Lung (tissue), 12 donors: ENCODE measurements around the gene BPNT1. TPM values are rescaled to one million over a fixed set of nuclear protein-coding genes. Genes with fewer than 3 reads are reported as not detected.
"Not testable (repeated sequence)": the region's sequence is repeated elsewhere in the genome, so short reads cannot be mapped to it uniquely, and the experiment has no call there.

ENCODE experiments used
- ATAC-seq: fragments of 200-7000 bp; cut with Tn5 transposase; one replicate; pipeline ENCODE4 v1.9.1; 2020; ENCODE audit warnings: moderate number of reproducible peaks; ENCODE audit not compliant: insufficient read depth, low FRiP score
- DNase-seq, 3 donors: peaks; one replicate each; pipeline ENCODE4 v3.0.0-alpha.2; 2013 to 2017
- H3K27ac ChIP-seq, 2 donors: one replicate each; pipeline ENCODE4 v1.5.1; 2013; ENCODE audit warnings: mild to moderate bottlenecking in 2 of 2, moderate library complexity in 2 of 2, control low read depth in 1 of 2, inconsistent platforms in 1 of 2, low read depth in 1 of 2, low read length in 1 of 2
- H3K27me3 ChIP-seq, 3 donors: one replicate each; pipeline ENCODE4 v1.5.1; 2013; ENCODE audit warnings: low read length in 2 of 3; ENCODE audit not compliant: control insufficient read depth in 3 of 3, insufficient read depth in 3 of 3
- H3K36me3 ChIP-seq, 4 donors: one replicate each; pipeline ENCODE4 v1.5.1; 2013; ENCODE audit warnings: low read length in 4 of 4, mild to moderate bottlenecking in 1 of 4, moderate library complexity in 1 of 4; ENCODE audit not compliant: control insufficient read depth in 4 of 4, insufficient read depth in 4 of 4
- H3K4me1 ChIP-seq, 5 donors: one replicate each; pipeline ENCODE4 v1.5.1; 2013; ENCODE audit warnings: low read length in 5 of 5, mild to moderate bottlenecking in 2 of 5, moderate library complexity in 1 of 5; ENCODE audit not compliant: control insufficient read depth in 5 of 5, insufficient read depth in 5 of 5
- H3K4me3 ChIP-seq: one replicate; pipeline ENCODE4 v1.5.1; 2013; ENCODE audit warnings: mild to moderate bottlenecking, control low read depth, moderate library complexity
- H3K9ac ChIP-seq, 2 donors: one replicate each; pipeline ENCODE4 v1.5.1; 2013; ENCODE audit warnings: low read length in 2 of 2, control low read depth in 1 of 2; ENCODE audit not compliant: insufficient read depth in 1 of 2
- H3K9me3 ChIP-seq, 4 donors: one replicate each; pipeline ENCODE4 v1.5.1; 2013; ENCODE audit warnings: low read length in 3 of 4, mild to moderate bottlenecking in 1 of 4, moderate library complexity in 1 of 4; ENCODE audit not compliant: control insufficient read depth in 4 of 4, insufficient read depth in 3 of 4
- WGBS, 2 donors: extraction: QIAGEN DNeasy Blood & Tissue Kit; methylation state at CpG; one replicate each; pipeline ENCODE4 v1.1.7; 2013; 5-methylcytosine and 5-hydroxymethylcytosine counted together
- polyA plus RNA-seq, 2 donors: library from polyadenylated mRNA; stranded (reverse); fragments of 200-250 nt; gene quantifications; one replicate each; pipeline ENCODE4 v1.2.1, GENCODE V29; 2013
- total RNA-seq, 2 donors: library from RNA; depleted of rRNA in 1 of 2; stranded (reverse); fragments of >200 nt in 1 of 2; gene quantifications; one replicate each; pipeline ENCODE4 v1.2.1, GENCODE V29; 2014 to 2021
- TF ChIP-seq, protein P1 (sequence below): IDR thresholded peaks from 2 replicates; pipeline ENCODE4 v1.5.1; 2012; ENCODE audit warnings: mild to moderate bottlenecking; ENCODE audit errors: control extremely low read depth, extremely low read depth
- donor health status: control.
- donor health status: control.
- donor health status: Bipolar disorder and iron deficiency.
- donor health status: healthy.
- donor health status: DM: yes; HTN: yes; CAD: no.

The BPNT1 gene
- total and polyA plus RNA-seq, 4 donors, result 15.9 to 28.1 (median 22.0) TPM

DNA sequence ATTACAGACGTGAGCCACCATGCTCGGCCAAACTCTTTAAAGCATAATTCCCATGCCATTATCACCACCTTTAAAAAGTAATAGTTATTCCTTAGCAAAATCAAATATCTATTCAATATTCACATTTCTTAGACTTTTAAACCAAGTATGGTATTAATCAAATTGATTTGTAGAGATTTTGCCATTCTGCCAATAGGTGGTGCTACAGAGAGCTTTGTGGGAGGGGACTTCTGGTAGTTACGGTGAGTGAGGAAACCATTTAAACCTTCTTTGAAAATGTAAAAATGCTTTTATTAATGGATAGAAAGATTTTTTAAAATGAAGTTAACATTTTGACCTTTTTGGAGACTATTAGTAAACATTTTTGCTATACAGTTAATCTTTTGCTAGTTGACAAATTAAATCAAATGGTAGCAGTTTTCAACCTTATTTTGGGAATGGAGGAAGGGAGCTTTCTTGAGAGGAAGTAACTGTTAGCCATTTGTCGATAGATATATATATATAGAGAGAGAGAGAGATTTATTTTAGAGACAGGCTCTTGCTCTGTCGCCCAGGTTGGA is 23.6 kb upstream of the BPNT1 start:
- H3K36me3 ChIP-seq, result peaks cover 0 to 37% (median 27%) of the 10 kb centered on the region in 4 donors

DNA sequence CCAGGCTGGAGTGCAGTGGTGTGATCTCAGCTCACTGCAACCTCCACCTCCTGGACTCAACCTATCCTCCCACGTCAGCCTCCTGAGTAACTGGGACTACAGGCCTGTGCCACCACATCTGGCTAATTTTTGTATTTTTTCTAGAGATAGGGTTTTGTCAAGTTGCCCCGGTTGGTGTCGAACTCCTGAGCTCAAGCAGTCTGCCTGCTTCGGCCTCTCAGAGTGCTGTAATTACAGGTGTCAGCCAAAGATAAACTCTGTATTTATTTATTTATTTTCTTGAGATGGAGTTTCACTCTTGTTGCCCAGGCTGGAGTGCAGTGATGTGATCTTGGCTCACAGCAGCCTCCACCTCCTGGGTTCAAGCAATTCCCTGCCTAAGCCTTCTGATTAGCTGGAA is 23.0 kb upstream of the BPNT1 start:
- peaks cover 0 to 37% (median 29%) of the 10 kb centered on the region in 4 donors for H3K36me3 ChIP-seq
- not testable (repeated sequence) for ATAC-seq

More for the DNA sequence above, 23.6 kb upstream of the BPNT1 start:
- DNase-seq (no peak), ATAC-seq (no peak)
- WGBS, 2 donors, result 63 to 70% methylated on average over 5 of the region's 5 CpGs
- no peak overlapping the region for H3K27ac ChIP-seq
- H3K4me3 ChIP-seq, result no peak overlapping the region
- H3K9ac ChIP-seq, result no peak overlapping the region
- no peaks in the 10 kb centered on the region for H3K27me3 ChIP-seq
- TF ChIP-seq, protein P1, sequence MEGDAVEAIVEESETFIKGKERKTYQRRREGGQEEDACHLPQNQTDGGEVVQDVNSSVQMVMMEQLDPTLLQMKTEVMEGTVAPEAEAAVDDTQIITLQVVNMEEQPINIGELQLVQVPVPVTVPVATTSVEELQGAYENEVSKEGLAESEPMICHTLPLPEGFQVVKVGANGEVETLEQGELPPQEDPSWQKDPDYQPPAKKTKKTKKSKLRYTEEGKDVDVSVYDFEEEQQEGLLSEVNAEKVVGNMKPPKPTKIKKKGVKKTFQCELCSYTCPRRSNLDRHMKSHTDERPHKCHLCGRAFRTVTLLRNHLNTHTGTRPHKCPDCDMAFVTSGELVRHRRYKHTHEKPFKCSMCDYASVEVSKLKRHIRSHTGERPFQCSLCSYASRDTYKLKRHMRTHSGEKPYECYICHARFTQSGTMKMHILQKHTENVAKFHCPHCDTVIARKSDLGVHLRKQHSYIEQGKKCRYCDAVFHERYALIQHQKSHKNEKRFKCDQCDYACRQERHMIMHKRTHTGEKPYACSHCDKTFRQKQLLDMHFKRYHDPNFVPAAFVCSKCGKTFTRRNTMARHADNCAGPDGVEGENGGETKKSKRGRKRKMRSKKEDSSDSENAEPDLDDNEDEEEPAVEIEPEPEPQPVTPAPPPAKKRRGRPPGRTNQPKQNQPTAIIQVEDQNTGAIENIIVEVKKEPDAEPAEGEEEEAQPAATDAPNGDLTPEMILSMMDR, result peak; percentile 1
- no peaks in the 10 kb centered on the region for H3K9me3 ChIP-seq
- no peaks in the 10 kb centered on the region for H3K4me1 ChIP-seq

DNA sequence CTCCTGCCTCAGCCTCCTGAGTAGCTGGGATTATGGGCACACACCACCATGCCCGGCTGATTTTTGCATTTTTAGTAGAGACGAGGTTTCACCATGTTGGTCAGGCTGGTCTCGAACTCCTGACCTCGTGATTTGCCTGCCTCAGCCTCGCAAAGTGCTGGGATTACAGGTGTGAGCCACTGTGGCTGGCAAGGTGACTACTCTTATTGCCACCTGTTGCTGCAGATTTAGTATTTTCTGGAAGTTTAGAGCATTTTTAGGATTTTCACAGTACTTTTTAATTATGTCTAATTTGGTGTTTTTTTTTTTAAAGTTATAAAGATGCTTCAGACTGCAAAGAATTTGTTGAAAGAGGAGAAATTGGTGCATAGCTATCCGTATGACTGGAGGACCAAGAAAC is 20.9 kb upstream of the BPNT1 start:
- not testable (repeated sequence) for ATAC-seq, H3K27me3 ChIP-seq, H3K9ac ChIP-seq, H3K27ac ChIP-seq, DNase-seq, H3K4me3 ChIP-seq, H3K4me1 ChIP-seq, H3K9me3 ChIP-seq
- WGBS, 2 donors, result 93 to 96% methylated on average over 6 of the region's 6 CpGs
- H3K36me3 ChIP-seq, result peaks cover 9 to 42% (median 31%) of the 10 kb centered on the region in 4 donors

More for the DNA sequence above, 23.0 kb upstream of the BPNT1 start:
- H3K4me1 ChIP-seq, H3K27ac ChIP-seq, H3K9ac ChIP-seq, DNase-seq, H3K9me3 ChIP-seq, H3K4me3 ChIP-seq, H3K27me3 ChIP-seq: not testable (repeated sequence)
- 95 to 97% methylated on average over 4 of the region's 4 CpGs for WGBS, 2 donors

DNA sequence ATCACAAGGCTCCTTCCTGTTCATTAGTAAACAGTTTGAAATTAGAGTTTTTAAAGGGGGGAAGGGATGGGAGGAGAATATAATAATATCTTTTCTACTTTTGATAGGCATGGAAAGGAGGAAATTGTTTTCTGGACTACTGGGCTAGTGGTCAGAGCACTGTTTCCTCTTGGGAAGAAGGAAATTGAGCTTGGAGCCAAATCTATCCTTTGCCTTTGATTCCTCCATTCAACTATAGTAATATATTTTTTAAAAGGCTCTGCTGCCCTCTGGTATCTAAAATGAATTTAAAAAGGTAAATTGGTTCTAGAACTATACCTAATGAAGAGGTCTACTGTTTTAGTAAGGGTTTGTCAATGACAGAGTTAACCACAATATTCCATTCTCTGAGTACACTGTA is 10.2 kb upstream of the BPNT1 start:
- Histone ChIP-seq H3K9ac (no peak overlapping the region), H3K4me1 (peaks cover 0 to 10% (median 8%) of the 10 kb centered on the region in 5 donors), H3K4me3 (no peak overlapping the region), H3K9me3 (no peaks in the 10 kb centered on the region), H3K36me3 (peaks cover 7 to 24% (median 21%) of the 10 kb centered on the region in 4 donors), H3K27me3 (no peaks in the 10 kb centered on the region), H3K27ac (no peak overlapping the region)
- no peak for DNase-seq
- ATAC-seq, result no peak
- TF ChIP-seq, protein P1, result no peak
